MM.1S (cell line): ENCODE measurements around the gene GABRB3.

Experiments used
- EZH2 ChIP-seq: fragments of 300-600 bp; sonication (generic); optimal IDR thresholded peaks from 2 replicates; pipeline ENCODE3; 2017; ENCODE audit warnings: low read depth, mild to moderate bottlenecking, antibody characterized with exemption, low read length, mixed read lengths
- EZH2phosphoT487 ChIP-seq: fragments of 300-600 bp; sonication (generic); IDR thresholded peaks from 2 replicates; pipeline ENCODE4 v1.6.1; 2018; ENCODE audit warnings: antibody characterized with exemption, low read length

DNA sequence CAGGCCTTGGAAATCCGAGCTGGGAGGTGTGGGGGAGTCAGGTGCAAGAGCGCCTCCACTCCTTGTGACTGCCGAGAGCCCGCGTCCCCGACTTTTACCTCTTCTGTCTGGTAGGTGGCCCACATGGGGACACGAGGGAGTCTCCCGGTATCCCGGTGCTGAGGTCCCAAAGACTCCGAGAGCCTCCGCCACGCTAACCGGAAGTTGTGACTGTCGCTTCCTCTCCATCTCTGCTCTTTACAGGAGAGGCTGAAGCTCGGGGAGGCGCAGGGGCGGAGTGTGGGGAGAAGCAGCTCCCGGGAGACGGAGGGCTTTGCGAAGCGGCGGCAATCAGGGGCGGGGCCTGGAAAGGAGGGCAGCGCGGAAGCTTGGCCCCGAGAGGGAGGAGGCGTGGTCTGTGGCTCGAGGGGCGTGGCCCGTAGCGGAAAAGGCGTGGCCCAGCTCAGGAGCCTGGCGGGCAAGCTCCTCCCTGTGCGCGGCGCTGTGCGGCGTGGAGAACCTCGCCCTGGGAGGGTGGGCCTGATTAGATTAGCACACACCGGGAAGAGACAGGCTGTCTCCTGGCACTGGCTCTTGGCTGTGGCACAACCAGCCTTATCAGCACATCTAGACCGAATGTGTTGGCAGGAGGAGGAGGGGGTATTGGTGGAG is 143.9 kb downstream of the GABRB3 start:
- TF ChIP-seq EZH2phosphoT487 (no peak), EZH2 (no peak)
